ENCODE results near the gene MRPL38.

- TF ChIP-seq POLR2AphosphoS5 (IDR thresholded peaks at IDR 0.05; ENCODE audit: borderline replicate concordance, low read depth, low read length) (no peak), EZH2 (IDR thresholded peaks at IDR 0.05) (no peak), FOXP2 (optimal IDR thresholded peaks at IDR 0.05; ENCODE audit: control extremely low read depth, extremely low read length, insufficient read depth) (no peak)
Observed at GRCh38 chr17:75849279-75849646, 55.4 kb downstream of the MRPL38 start.
